Ascending aorta (tissue), 2 donors: Measurements from ENCODE around the gene MOB3B. TPM values are rescaled to one million over a fixed set of nuclear protein-coding genes. Genes with fewer than 3 reads are reported as not detected.

Source experiments
- DNase-seq, 2 donors: peaks; one replicate each; pipeline ENCODE4 v3.0.0-alpha.2; 2019; ENCODE audit warnings: low spot score in 2 of 2
- H3K27ac ChIP-seq, 2 donors: fragments of 200-600 bp; sonication (generic); one replicate each; pipeline ENCODE4 v1.5.1; 2016 to 2017; ENCODE audit warnings: mild to moderate bottlenecking in 1 of 2
- H3K27me3 ChIP-seq: fragments of 200-600 bp; sonication (generic); one replicate; pipeline ENCODE4 v1.5.1; 2017
- H3K36me3 ChIP-seq, 2 donors: fragments of 200-600 bp; sonication (generic); one replicate each; pipeline ENCODE4 v1.5.1; 2016
- H3K4me1 ChIP-seq, 2 donors: fragments of 200-600 bp; sonication (generic); one replicate each; pipeline ENCODE4 v1.5.1; 2016 to 2017; ENCODE audit warnings: mild to moderate bottlenecking in 1 of 2
- H3K4me3 ChIP-seq, 2 donors: fragments of 200-600 bp; sonication (generic); one replicate each; pipeline ENCODE4 v1.5.1; 2016 to 2017; ENCODE audit warnings: mild to moderate bottlenecking in 1 of 2
- H3K9me3 ChIP-seq, 2 donors: fragments of 200-600 bp; sonication (generic); one replicate each; pipeline ENCODE4 v1.5.1; 2016
- CTCF ChIP-seq, 3 experiments: fragments of 200-600 bp in 2 of 3; fragments of 450-650 bp in 1 of 3; sonication (generic) in 2 of 3; IDR thresholded peaks; one replicate each; pipeline ENCODE4 v1.5.1; 2016 to 2019; ENCODE audit warnings: antibody characterized with exemption in 3 of 3, mild to moderate bottlenecking in 1 of 3, moderate library complexity in 1 of 3
- intact Hi-C: fragments of 100-400 bp; cut with DNase I; formaldehyde crosslinking; loops from one replicate; pipeline ENCODE4 v1.15.1; 2023
- total RNA-seq: library from RNA; depleted of rRNA; stranded (reverse); fragments of >200 nt; gene quantifications from one replicate; pipeline ENCODE4 v1.1.0, GENCODE V29; 2016

The MOB3B gene
- total RNA-seq, 1 donor from 2014 or later, result 2.4 TPM

- intact Hi-C loops, result loop anchor here (2.0 to 10.0 kb wide), 6 partner anchors 21 to 570 kb away; partner anchors contain the start of gene IFT74
Measured at GRCh38 chr9:27527702-27528075, 1.9 kb downstream of the MOB3B start.

GRCh38 chr9:27524236-27524635 lies 5.4 kb downstream of the MOB3B start, which contains the start of gene IFNK:
Gene IFNK, plus strand, starts transcription at chr9:27524290. Its CDS starts 47 bp downstream, at chr9:27524337.
- intact Hi-C loops, result loop anchor here (10.0 kb wide), 1 partner anchor 329 kb away; no protein-coding TSS in a partner anchor
- no peak within 1 kb of the TSS for H3K4me3 ChIP-seq
- H3K4me1 ChIP-seq, result peaks cover 0 to 10% of the 10 kb centered on the region in 2 donors
- H3K27ac ChIP-seq, result no peak within 1 kb of the TSS
- DNase-seq, result no peak
- H3K27me3 ChIP-seq, result no peaks in the 10 kb centered on the region
- no peaks in the 10 kb centered on the region for H3K36me3 ChIP-seq
- TF ChIP-seq CTCF (IDR thresholded peaks at IDR 0.05), result no peak
- no peaks in the 10 kb centered on the region for H3K9me3 ChIP-seq

More at GRCh38 chr9:27527702-27528075, 1.9 kb downstream of the MOB3B start:
- DNase-seq, result no peak
- no peaks in the 10 kb centered on the region for H3K9me3 ChIP-seq
- no peaks in the 10 kb centered on the region for H3K36me3 ChIP-seq
- peak overlapping the region; percentile 88 to 95 for H3K27ac ChIP-seq
- no peaks in the 10 kb centered on the region for H3K27me3 ChIP-seq
- peak overlapping the region; percentile 84 to 88 for H3K4me3 ChIP-seq
- no peak for TF ChIP-seq CTCF (IDR thresholded peaks at IDR 0.05)
- H3K4me1 ChIP-seq, result peaks cover 0 to 14% of the 10 kb centered on the region in 2 donors

GRCh38 chr9:27523141-27523540 lies 6.5 kb downstream of the MOB3B start:
- Histone ChIP-seq H3K4me1 (peaks cover 0 to 10% of the 10 kb centered on the region in 2 donors), H3K27ac (no peak overlapping the region), H3K9me3 (no peaks in the 10 kb centered on the region), H3K36me3 (no peaks in the 10 kb centered on the region), H3K27me3 (no peaks in the 10 kb centered on the region), H3K4me3 (no peak overlapping the region)
- no peak for DNase-seq
- TF ChIP-seq CTCF (IDR thresholded peaks at IDR 0.05), result no peak
- intact Hi-C loops, result loop anchor here (10.0 kb wide), 1 partner anchor 328 kb away; no protein-coding TSS in a partner anchor

GRCh38 chr9:27520986-27521385 lies 8.6 kb downstream of the MOB3B start:
- Histone ChIP-seq H3K27me3 (no peaks in the 10 kb centered on the region), H3K27ac (no peak overlapping the region), H3K9me3 (no peaks in the 10 kb centered on the region), H3K36me3 (no peaks in the 10 kb centered on the region), H3K4me3 (no peak overlapping the region), H3K4me1 (peaks cover 0 to 2% of the 10 kb centered on the region in 2 donors)
- DNase-seq, result no peak
- TF ChIP-seq CTCF (IDR thresholded peaks at IDR 0.05), result no peak
- intact Hi-C loops, result loop anchor here (10.0 kb wide), 1 partner anchor 326 kb away; no protein-coding TSS in a partner anchor

GRCh38 chr9:27519466-27520465 lies 9.8 kb downstream of the MOB3B start:
- Histone ChIP-seq H3K4me3 (no peak overlapping the region), H3K27me3 (no peaks in the 10 kb centered on the region), H3K4me1 (no peaks in the 10 kb centered on the region), H3K36me3 (no peaks in the 10 kb centered on the region), H3K27ac (no peak overlapping the region), H3K9me3 (no peaks in the 10 kb centered on the region)
- intact Hi-C loops, result loop anchor here (10.0 kb wide), 1 partner anchor 325 kb away; no protein-coding TSS in a partner anchor
- no peak for TF ChIP-seq CTCF (IDR thresholded peaks at IDR 0.05)
- DNase-seq, result no peak
